ENCODE results near the gene SIRT2. TPM values are rescaled to one million over a fixed set of nuclear protein-coding genes. Genes with fewer than 3 reads are reported as not detected.
"Not testable (repeated sequence)": the region's sequence is repeated elsewhere in the genome, so short reads cannot be mapped to it uniquely, and the experiment has no call there.

Gene SIRT2
- polyA plus RNA-seq, 6 donors from 2014 or later, result 43.2 to 64.9 (median 54.4) TPM

- H3K36me3 Mint-ChIP-seq, result peaks cover 22 to 33% of the 10 kb centered on the region in 2 donors
- no peaks in the 10 kb centered on the region for H3K27me3 Mint-ChIP-seq
- no peak overlapping the region for H3K4me3 Mint-ChIP-seq
- ATAC-seq (ENCODE audit: low read depth in 2 of 2) (no peak), DNase-seq (no peak)
- peaks cover 23 to 42% (median 31%) of the 10 kb centered on the region in 3 donors for H3K4me1 Mint-ChIP-seq
- H3K9me3 Mint-ChIP-seq, result no peaks in the 10 kb centered on the region
- peak overlapping the region; percentile 19 to 81 (median 62) for H3K27ac Mint-ChIP-seq
Observed at GRCh38 chr19:38838986-38839761, 60.2 kb downstream of the SIRT2 start.

GRCh38 chr19:38838208-38838985 lies 61.0 kb downstream of the SIRT2 start:
- DNase-seq (no peak), ATAC-seq (ENCODE audit: low read depth in 2 of 2) (no peak)
- no peaks in the 10 kb centered on the region for H3K9me3 Mint-ChIP-seq
- peaks cover 15 to 34% (median 26%) of the 10 kb centered on the region in 3 donors for H3K4me1 Mint-ChIP-seq
- peak overlapping the region in 4 of 6 donors; percentile 14 to 76 (median 62) for H3K27ac Mint-ChIP-seq
- no peaks in the 10 kb centered on the region for H3K27me3 Mint-ChIP-seq
- no peak overlapping the region for H3K4me3 Mint-ChIP-seq
- H3K36me3 Mint-ChIP-seq, result peaks cover 22 to 25% of the 10 kb centered on the region in 2 donors

DNA sequence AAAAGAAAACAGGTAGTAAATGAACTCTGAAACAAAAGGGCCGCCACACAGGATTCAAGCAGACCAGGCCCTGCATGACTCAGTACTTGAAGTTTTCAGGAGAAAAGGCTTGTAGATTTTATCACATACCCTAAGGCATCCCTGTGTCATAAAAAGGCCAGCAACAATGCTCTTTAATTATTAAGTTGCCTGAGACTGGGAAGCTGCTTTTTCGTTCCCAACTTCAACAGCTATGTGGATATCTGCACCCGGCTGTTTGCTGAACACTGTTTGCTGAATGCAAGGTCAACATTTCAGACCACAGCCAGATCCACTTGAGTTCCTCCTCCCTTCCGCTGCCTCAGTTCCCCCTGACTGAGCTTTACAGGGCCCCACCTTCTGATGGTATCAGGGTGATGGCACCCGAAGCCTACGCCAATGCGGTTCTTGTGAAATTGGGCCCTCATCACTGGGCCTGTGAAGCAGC lies 61.7 kb downstream of the SIRT2 start:
- H3K27ac Mint-ChIP-seq, result no peak overlapping the region
- H3K4me3 Mint-ChIP-seq, result no peak overlapping the region
- DNase-seq, result no peak
- peaks cover 15 to 23% of the 10 kb centered on the region in 2 donors for H3K36me3 Mint-ChIP-seq
- H3K4me1 Mint-ChIP-seq, result peaks cover 11 to 27% (median 19%) of the 10 kb centered on the region in 3 donors
- H3K9me3 Mint-ChIP-seq, result no peaks in the 10 kb centered on the region
- no peak for ATAC-seq (ENCODE audit: low read depth in 2 of 2)
- H3K27me3 Mint-ChIP-seq, result no peaks in the 10 kb centered on the region

DNA sequence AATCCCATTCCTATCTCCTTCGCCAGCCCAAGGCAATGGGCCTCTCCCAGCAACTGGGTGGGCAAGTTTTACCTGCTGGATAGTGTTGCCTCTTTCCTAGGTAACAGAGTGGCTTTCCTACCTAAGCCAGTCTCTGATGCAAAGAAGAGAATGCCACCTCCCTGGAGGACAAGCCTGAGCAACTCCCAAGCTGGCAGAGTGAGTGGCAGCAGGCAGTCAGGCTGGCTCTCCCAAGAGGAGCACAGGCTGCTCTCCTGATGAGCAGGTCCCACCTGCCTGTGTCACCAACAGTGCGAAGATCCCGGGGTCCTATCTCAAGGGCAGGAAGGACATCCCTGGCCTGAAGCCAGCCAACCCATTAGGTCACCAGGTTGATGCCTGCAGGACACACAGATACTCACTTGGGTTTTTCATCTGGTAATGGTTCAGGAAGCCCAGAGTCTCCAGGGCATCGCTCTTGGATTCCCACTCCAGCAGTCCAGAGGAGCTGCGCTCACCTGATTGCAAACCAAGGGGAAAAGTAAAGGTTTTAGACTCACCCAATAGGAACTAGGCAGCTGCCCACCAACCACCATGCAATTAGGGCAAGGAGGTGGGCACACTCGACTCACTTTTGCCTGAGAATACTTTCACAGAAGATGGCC lies 62.3 kb downstream of the SIRT2 start:
- Mint-ChIP-seq H3K27me3 (no peaks in the 10 kb centered on the region), H3K4me3 (no peak overlapping the region), H3K27ac (no peak overlapping the region), H3K4me1 (peaks cover 7 to 25% (median 15%) of the 10 kb centered on the region in 3 donors), H3K36me3 (peaks cover 11 to 17% of the 10 kb centered on the region in 2 donors), H3K9me3 (no peaks in the 10 kb centered on the region)
- ATAC-seq (ENCODE audit: low read depth in 2 of 2), result no peak
- no peak for DNase-seq

DNA sequence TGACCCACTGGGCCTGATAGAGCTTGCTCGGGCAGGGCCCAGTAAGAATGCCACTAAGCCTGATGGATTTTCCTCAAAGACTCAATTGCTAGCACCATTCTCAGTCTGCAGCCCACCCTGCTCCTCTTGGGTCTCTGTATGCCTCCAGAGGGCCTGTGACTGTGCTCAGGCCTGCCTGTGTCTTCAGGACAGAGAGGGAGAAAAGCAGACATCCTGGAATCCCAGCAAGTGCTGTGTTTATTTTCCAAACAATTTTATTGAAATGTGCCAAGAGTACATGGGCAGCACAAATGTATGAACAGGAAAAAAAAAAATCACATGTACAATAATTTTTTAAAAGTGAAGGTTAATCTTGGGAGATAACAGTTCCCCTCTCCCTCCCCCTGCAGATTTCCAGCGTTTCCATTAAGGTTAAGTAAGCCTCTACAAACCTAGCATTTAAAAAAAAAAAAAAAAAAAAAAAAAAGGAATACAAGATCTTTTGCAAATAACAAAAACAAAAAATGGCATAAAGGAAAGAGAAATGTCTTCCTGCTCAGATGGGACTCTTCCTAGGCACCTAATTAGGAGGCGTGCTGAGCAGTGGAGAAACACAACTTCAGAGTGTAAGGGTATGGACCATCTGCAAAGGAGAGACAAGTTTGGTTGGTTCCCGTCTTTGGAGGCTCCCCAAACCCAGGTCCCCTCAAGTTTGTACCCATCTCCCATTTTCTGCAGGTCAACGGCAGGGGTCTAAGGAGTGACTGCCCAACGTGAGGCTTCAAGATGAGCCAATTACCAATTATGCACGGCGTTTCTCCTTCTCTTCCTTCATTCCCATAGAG lies 63.0 kb downstream of the SIRT2 start:
- no peaks in the 10 kb centered on the region for H3K27me3 Mint-ChIP-seq
- H3K27ac Mint-ChIP-seq, result peak overlapping the region in 3 of 6 donors; percentile 33 to 74 (median 60)
- DNase-seq, result no peak
- peaks cover 12 to 25% (median 17%) of the 10 kb centered on the region in 3 donors for H3K4me1 Mint-ChIP-seq
- no peak overlapping the region for H3K4me3 Mint-ChIP-seq
- no peaks in the 10 kb centered on the region for H3K9me3 Mint-ChIP-seq
- ATAC-seq (ENCODE audit: low read depth in 2 of 2), result no peak
- peaks cover 6 to 15% of the 10 kb centered on the region in 2 donors for H3K36me3 Mint-ChIP-seq

DNA sequence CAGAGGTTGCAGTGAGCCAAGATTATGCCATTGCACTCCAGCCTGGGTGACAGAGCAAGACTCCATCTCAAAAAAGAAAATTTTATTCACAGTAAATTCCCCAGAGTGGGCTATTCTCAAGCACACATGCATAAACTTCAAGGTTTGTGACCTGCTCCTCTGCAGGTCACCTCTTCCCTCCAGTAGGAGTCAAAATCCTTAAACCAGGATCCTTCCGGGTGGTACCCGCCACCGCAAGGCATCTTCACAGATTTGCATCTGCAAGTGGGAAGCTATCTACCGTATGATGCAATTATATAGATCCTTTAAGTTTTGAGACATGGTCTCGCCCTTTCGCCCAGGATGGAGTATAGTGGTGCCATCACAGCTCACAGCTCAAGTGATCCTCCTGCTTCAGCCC lies 64.8 kb downstream of the SIRT2 start:
- no peak for ATAC-seq (ENCODE audit: low read depth in 2 of 2)
- peaks cover 18 to 29% (median 25%) of the 10 kb centered on the region in 3 donors for H3K4me1 Mint-ChIP-seq
- H3K36me3 Mint-ChIP-seq, result peaks cover 6 to 10% of the 10 kb centered on the region in 2 donors
- H3K27ac Mint-ChIP-seq, result peak overlapping the region in 2 of 6 donors; percentile 26 to 58
- no peak for DNase-seq
- no peaks in the 10 kb centered on the region for H3K9me3 Mint-ChIP-seq
- no peaks in the 10 kb centered on the region for H3K27me3 Mint-ChIP-seq
- H3K4me3 Mint-ChIP-seq, result peak overlapping the region in 1 of 8 donors; percentile 51

DNA sequence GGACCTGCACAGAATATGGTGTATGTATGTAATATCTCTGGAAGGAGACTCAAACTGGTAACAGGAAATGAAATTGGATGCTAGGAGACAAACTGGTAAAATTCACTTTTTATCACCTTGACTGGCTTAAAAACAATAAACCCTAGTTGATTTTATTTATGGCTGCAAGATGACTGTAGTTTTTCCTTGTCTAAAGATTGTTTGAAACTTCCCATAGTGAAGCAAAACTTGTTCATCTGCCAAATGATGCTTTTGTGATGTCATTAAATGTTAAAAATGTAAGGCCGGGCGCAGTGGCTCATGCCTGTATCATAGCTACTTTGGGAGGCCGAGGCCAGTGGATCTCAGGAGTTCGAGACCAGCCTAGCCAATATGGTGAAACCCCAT lies 65.3 kb downstream of the SIRT2 start:
- Mint-ChIP-seq H3K9me3 (no peaks in the 10 kb centered on the region), H3K27ac (peak overlapping the region in 2 of 6 donors; percentile 16 to 37), H3K4me3 (peak overlapping the region in 3 of 8 donors; percentile 16 to 51 (median 35)), H3K36me3 (peaks cover 5 to 6% of the 10 kb centered on the region in 2 donors), H3K4me1 (peaks cover 18 to 32% (median 25%) of the 10 kb centered on the region in 3 donors), H3K27me3 (no peaks in the 10 kb centered on the region)
- ATAC-seq (ENCODE audit: low read depth in 2 of 2), result no peak
- no peak for DNase-seq

DNA sequence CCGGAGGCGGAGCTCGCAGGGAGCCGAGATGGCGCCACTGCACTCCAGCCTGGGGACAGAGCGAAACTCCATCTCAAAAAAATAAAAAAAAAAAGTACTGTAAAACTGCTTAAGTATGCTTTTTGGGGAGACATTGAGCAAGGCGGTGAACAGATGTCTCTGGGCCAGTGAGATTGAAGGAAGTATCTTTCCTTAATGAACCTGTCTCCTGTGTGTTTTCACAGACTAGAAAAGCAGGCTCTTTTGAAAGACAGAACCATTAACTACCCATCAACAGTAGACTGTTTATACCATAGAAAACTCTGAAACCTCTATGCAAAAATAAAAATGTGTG lies 66.4 kb downstream of the SIRT2 start:
- Mint-ChIP-seq H3K4me3 (peak overlapping the region in 6 of 8 donors; percentile 21 to 97 (median 67)), H3K9me3 (no peaks in the 10 kb centered on the region), H3K27me3 (no peaks in the 10 kb centered on the region), H3K4me1 (peaks cover 12 to 35% (median 25%) of the 10 kb centered on the region in 3 donors), H3K27ac (peak overlapping the region in 2 of 6 donors; percentile 65 to 71), H3K36me3 (peaks cover 0 to 6% of the 10 kb centered on the region in 2 donors)
- ATAC-seq (ENCODE audit: low read depth in 2 of 2) (no peak), DNase-seq (no peak)

DNA sequence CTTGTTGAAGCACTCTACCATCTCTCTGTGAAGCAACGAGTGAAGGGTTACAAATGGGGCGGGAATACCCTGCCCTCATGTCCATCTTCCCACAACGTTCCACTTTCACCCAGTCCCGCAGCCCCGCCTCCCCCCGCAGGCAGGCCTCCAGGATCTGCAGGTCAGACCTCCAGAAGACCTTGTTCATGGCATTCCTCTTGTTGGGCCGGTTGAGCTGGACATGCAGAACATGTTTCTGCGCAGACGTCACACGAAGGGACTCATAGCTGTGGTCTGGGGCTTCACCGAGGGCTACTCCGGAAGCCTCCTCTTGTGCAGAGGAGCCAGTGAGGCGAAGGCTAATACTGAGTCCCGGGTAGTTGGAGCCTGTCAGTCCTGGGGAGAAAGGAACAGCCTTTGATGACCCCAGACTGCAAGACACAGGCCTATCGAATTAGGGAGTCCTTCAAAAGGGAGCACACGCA lies 68.2 kb downstream of the SIRT2 start:
- DNase-seq (peak; percentile 23), ATAC-seq (ENCODE audit: low read depth in 2 of 2) (peak; percentile 11 to 14)
- H3K4me1 Mint-ChIP-seq, result peaks cover 12 to 48% (median 32%) of the 10 kb centered on the region in 3 donors
- peaks cover 0 to 9% of the 10 kb centered on the region in 2 donors for H3K36me3 Mint-ChIP-seq
- peak overlapping the region; percentile 91 to 97 (median 96) for H3K27ac Mint-ChIP-seq
- H3K4me3 Mint-ChIP-seq, result peak overlapping the region; percentile 92 to 98 (median 94)
- no peaks in the 10 kb centered on the region for H3K9me3 Mint-ChIP-seq
- no peaks in the 10 kb centered on the region for H3K27me3 Mint-ChIP-seq

DNA sequence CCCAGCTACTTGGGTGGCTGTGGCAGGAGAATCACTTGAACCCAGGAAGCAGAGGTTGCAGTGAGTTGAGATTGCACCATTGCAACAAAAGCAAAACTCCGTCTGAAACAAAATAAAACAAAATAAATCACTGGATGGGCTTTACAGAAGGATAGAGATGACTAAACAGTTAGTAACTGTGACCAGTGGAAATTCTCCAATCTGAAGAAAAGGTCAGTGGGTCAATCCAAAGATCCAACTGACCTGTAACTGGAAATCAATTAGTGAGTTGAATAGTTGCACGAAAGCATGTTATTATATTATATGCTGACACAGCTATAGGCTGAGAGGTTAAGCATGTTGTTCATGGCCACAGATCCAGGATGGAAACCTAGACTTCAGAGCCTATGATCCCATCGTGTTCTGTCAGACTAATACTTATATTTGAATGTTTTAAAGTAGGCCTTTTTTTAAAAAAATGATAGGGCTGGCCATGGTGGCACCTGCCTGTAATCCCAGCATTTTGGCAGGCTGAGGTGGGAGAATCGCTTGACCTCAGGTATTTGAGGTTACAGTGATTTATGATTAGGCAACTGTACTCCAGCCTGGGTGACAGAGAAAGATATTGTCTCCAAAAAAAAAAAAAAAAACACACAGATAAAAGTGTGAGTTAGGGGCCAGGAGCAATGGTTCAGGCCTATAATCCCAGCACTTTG lies 69.2 kb downstream of the SIRT2 start:
- DNase-seq (no peak), ATAC-seq (ENCODE audit: low read depth in 2 of 2) (no peak)
- Mint-ChIP-seq H3K27me3 (no peaks in the 10 kb centered on the region), H3K9me3 (no peaks in the 10 kb centered on the region), H3K27ac (peak overlapping the region in 5 of 6 donors; percentile 44 to 95 (median 82)), H3K4me1 (peaks cover 12 to 48% (median 32%) of the 10 kb centered on the region in 3 donors), H3K36me3 (peaks cover 0 to 9% of the 10 kb centered on the region in 2 donors), H3K4me3 (peak overlapping the region; percentile 70 to 98 (median 94))

DNA sequence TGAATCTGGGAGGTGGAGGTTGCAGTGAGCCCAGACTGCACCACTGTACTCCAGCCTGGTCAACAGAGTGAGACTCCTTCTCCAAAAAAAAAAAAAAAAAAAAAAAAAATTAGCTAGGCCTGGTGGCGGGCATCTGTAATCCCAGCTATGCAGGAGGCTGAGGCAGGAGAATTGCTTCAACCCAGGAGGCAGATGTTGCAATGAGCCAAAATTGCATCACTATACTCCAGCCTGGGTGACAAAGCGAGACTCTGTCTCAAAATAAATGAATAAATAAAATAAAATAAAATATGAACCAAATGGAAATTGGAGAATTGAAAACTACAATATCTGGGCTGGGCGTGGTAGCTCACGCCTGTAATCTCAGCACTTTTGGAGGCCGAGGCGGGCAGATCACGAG lies 70.2 kb downstream of the SIRT2 start:
- peak overlapping the region in 1 of 6 donors; percentile 70 for H3K27ac Mint-ChIP-seq
- peaks cover 12 to 53% (median 37%) of the 10 kb centered on the region in 3 donors for H3K4me1 Mint-ChIP-seq
- H3K27me3 Mint-ChIP-seq; H3K36me3 Mint-ChIP-seq; DNase-seq; H3K9me3 Mint-ChIP-seq; ATAC-seq (ENCODE audit: low read depth in 2 of 2): not testable (repeated sequence)
- H3K4me3 Mint-ChIP-seq, result peak overlapping the region in 4 of 8 donors; percentile 25 to 97 (median 93)
